NCI-H1092 (cell line): ENCODE measurements around the gene ETHE1.
A peak's percentile ranks its signal among the peaks of the same experiment; 100 is the strongest.
"Not testable (repeated sequence)": the region's sequence is repeated elsewhere in the genome, so short reads cannot be mapped to it uniquely, and the experiment has no call there.

Experiments used
- DNase-seq: peaks from one replicate; lab custom pipeline; 2025; lab: John Stamatoyannopoulos, UW

Gene ETHE1

DNA sequence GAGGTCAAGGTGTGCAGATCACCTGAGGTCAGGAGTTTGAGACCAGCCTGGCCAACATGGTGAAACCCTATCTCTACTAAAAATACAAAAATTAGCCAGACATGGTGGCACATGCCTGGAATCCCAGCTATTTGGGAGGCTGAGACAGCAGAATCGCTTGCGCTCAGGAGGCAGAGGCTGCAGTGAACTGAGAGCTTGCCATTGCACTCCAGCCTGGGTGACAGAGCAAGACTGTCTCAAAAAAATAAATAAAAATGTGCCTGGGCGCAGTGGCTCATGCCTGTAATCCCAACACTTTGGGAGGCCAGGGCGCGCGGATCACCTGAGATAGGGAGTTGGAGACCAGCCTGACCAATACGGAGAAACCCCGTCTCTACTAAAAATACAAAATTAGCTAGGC lies 3.3 kb downstream of the ETHE1 start:
- DNase-seq, result not testable (repeated sequence)

- DNase-seq, result no peak
Observed at GRCh38 chr19:43522929-43523328, 4.1 kb downstream of the ETHE1 start.

DNA sequence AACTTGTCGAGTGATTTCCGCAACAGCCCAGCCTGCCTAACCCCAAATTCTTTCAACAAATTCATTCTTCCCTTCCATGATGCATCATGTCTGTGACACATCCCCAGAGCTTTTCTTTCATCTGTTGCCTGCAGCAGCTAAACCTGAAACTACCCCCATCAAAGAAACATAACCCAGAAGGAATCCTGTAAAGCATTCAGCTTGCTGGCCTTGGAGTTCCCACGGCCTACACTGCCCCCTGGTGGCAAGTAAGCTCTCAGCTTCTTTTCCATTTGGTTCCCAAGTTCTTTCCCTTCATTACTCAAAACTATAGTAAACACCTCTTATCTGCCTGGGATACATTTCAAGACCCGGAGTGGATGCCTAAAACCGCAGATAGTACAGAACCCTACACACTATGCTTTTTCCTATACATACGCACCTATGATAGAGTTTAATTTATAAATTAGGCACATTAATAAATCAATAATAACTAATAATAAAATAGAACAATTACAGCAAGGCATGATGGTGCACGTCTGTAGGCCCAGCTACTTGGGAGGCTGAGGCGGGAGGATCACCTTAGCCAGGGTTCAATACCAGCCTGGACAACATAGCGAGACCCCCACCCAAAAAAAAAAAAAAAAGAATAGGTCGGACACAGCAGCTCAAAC lies 7.4 kb downstream of the ETHE1 start:
- DNase-seq, result peak; percentile 35

DNA sequence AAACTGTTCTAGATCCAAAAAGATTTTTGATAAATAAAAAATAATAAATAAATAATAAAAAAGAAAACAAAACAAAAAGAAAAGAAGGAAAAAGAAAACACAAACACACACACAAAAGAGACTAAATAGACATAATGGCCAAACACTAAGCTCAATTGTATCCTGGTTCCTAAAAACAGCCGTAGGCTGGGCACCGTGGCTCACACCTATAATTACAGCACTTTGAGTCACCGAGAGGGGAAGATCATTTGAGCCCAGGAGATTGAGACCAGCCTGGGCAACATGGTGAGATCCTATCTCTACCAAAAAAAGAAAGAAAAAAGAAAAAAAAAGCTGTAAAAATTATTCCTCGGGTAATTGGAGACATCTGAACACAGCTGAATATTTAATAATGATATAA lies 8.9 kb downstream of the ETHE1 start:
- DNase-seq, result no peak

- DNase-seq, result not testable (repeated sequence)
Observed at GRCh38 chr19:43512399-43512798, 14.6 kb downstream of the ETHE1 start.

GRCh38 chr19:43511324-43511723 lies 15.7 kb downstream of the ETHE1 start:
- no peak for DNase-seq

GRCh38 chr19:43510713-43511112 lies 16.3 kb downstream of the ETHE1 start:
- no peak for DNase-seq

DNA sequence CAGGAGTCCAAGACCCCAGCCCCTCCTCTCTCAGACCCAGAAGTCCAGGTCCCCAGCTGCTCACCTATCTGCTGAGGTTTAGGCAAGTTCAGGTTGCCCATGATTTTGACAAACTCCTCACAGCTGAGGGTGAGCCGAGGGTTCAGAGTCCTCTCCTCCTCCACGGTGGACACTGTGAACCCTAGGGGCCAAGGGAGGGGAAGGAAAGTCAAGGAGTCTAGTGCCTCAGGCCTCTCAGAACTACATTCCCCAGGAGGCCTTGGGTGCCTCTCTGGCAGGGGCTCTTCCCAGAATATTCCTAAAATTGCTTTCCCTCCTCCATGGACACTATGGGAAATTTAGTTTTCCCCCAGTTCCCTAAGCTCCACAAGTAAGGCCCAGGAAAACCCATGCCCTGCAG lies 19.1 kb downstream of the ETHE1 start:
- no peak for DNase-seq

- DNase-seq, result no peak
Observed at GRCh38 chr19:43506629-43507028, 20.4 kb downstream of the ETHE1 start.

- no peak for DNase-seq
Observed at GRCh38 chr19:43505941-43506340, 21.1 kb downstream of the ETHE1 start.

- no peak for DNase-seq
Observed at GRCh38 chr19:43505186-43505456, 21.9 kb downstream of the ETHE1 start.

- DNase-seq, result no peak
Observed at GRCh38 chr19:43504426-43505185, 22.4 kb downstream of the ETHE1 start, which contains the start of gene PHLDB3. PHLDB3 (minus strand) TSS chr19:43504746; CDS start chr19:43504118, 628 bp downstream.

- peak; percentile 28 for DNase-seq
Observed at GRCh38 chr19:43503501-43504425, 23.2 kb downstream of the ETHE1 start.

GRCh38 chr19:43502419-43502976 lies 24.5 kb downstream of the ETHE1 start:
- DNase-seq, result no peak

GRCh38 chr19:43501661-43502418 lies 25.2 kb downstream of the ETHE1 start:
- no peak for DNase-seq

DNA sequence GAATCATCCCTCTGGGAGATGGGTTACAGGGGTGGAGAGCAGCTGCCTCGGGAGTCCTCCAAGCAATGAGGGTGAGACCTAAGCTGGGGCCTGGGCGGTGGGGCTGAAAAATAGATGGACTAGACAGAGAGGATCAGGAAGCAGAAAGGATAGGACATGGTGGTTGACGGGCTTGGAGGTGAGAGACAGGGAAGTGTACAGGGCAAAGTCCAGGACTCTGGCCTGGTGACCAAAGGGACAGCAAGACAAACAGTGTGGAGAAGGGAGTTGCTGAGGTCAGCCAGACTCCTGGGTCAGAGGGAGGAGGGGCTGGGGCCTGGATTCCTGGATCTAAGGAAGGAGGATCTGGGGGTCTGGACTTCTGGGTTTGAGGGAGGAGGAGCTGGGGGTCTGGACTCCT lies 28.0 kb downstream of the ETHE1 start:
- no peak for DNase-seq

- no peak for DNase-seq
Observed at GRCh38 chr19:43498233-43498842, 28.7 kb downstream of the ETHE1 start.

GRCh38 chr19:43496960-43497359 lies 30.0 kb downstream of the ETHE1 start:
- no peak for DNase-seq

- no peak for DNase-seq
Observed at GRCh38 chr19:43495082-43495481, 31.9 kb downstream of the ETHE1 start.

GRCh38 chr19:43490759-43491158 lies 36.2 kb downstream of the ETHE1 start:
- DNase-seq, result no peak

- DNase-seq, result no peak
Observed at GRCh38 chr19:43489979-43490599, 36.9 kb downstream of the ETHE1 start.
